IMR-90 (cell line): ENCODE measurements around the gene ULK1. TPM values are rescaled to one million over a fixed set of nuclear protein-coding genes. Genes with fewer than 3 reads are reported as not detected.
A peak's percentile ranks its signal among the peaks of the same experiment; 100 is the strongest.

Experiments used
- ATAC-seq: fragments of 200-7000 bp; cut with Tn5 transposase; 2 replicates; pipeline ENCODE4 v1.9.1; 2020; ENCODE audit warnings: low read depth, mild to moderate bottlenecking, moderate library complexity
- BruUV-seq: library from RNA; stranded (reverse); fragments of 400-500 nt; replicated peaks from 2 replicates; lab custom pipeline; 2021; lab: Mats Ljungman, UMichigan
- CTCF ChIA-PET: fragments of 300-600 bp; formaldehyde crosslinking; extraction: SDS; loops from one replicate; lab custom pipeline; 2021; ENCODE audit warnings: antibody characterized with exemption; lab: Yijun Ruan, JAX
- POLR2A ChIA-PET: fragments of 300-600 bp; sonication (Branson Sonifier 250); formaldehyde crosslinking; loops from one replicate; lab custom pipeline; 2022; ENCODE audit warnings: antibody characterized with exemption; ENCODE audit not compliant: unreplicated experiment; lab: Charles Lee
- DNase-seq: peaks from one replicate; pipeline ENCODE4 v3.0.0; 2013
- H2AFZ ChIP-seq: replicated peaks from 2 replicates; pipeline ENCODE3; 2013; ENCODE audit warnings: low read length, mild to moderate bottlenecking; ENCODE audit not compliant: poor library complexity
- H2AK5ac ChIP-seq: 2 replicates; pipeline ENCODE4 v1.6.1; 2013; ENCODE audit warnings: low read depth, low read length, inconsistent platforms
- H2AK9ac ChIP-seq: replicated peaks from 2 replicates; pipeline ENCODE3; 2013; ENCODE audit warnings: mild to moderate bottlenecking, low read depth, low read length, moderate library complexity; ENCODE audit not compliant: poor library complexity
- H2BK120ac ChIP-seq: 2 replicates; pipeline ENCODE4 v1.6.1; 2013; ENCODE audit warnings: low read depth, low read length, inconsistent platforms
- H2BK15ac ChIP-seq: 3 replicates; pipeline ENCODE4 v1.6.1; 2013; ENCODE audit warnings: low read depth, low read length, inconsistent platforms
- H2BK20ac ChIP-seq: 2 replicates; pipeline ENCODE4 v1.6.1; 2013; ENCODE audit warnings: low read depth, mild to moderate bottlenecking, inconsistent platforms, low read length, moderate library complexity
- H2BK5ac ChIP-seq: 2 replicates; pipeline ENCODE4 v1.6.1; 2013; ENCODE audit warnings: mild to moderate bottlenecking, low read depth, low read length, inconsistent platforms; ENCODE audit not compliant: poor library complexity, severe bottlenecking
- H3K14ac ChIP-seq: replicated peaks from 2 replicates; pipeline ENCODE4 v1.6.1; 2013; ENCODE audit warnings: low read depth, low read length, inconsistent platforms
- H3K18ac ChIP-seq: 2 replicates; pipeline ENCODE4 v1.6.1; 2013; ENCODE audit warnings: low read depth, low read length, control low read depth
- H3K23ac ChIP-seq: 2 replicates; pipeline ENCODE4 v1.6.1; 2013; ENCODE audit warnings: low read depth, low read length, inconsistent platforms
- H3K27ac ChIP-seq: 2 replicates; pipeline ENCODE4 v1.5.1; 2013; ENCODE audit warnings: mild to moderate bottlenecking, control low read depth, low read length; ENCODE audit not compliant: insufficient read depth
- H3K27me3 ChIP-seq: 2 replicates; pipeline ENCODE4 v1.6.1; 2013; ENCODE audit warnings: low read length; ENCODE audit not compliant: control insufficient read depth, insufficient read depth
- H3K36me3 ChIP-seq: 2 replicates; pipeline ENCODE4 v1.6.1; 2013; ENCODE audit warnings: low read length, mixed read lengths; ENCODE audit not compliant: control insufficient read depth, insufficient read depth
- H3K4ac ChIP-seq: 2 replicates; pipeline ENCODE4 v1.6.1; 2013; ENCODE audit warnings: low read depth, low read length, inconsistent platforms
- H3K4me1 ChIP-seq: 2 replicates; pipeline ENCODE4 v1.6.1; 2013; ENCODE audit warnings: low read length, mixed read lengths; ENCODE audit not compliant: control insufficient read depth, insufficient read depth
- H3K4me2 ChIP-seq: 2 replicates; pipeline ENCODE4 v1.6.1; 2013; ENCODE audit warnings: low read depth, mild to moderate bottlenecking, control low read depth, low read length, moderate library complexity
- H3K4me3 ChIP-seq: 2 replicates; pipeline ENCODE4 v1.5.1; 2013; ENCODE audit warnings: low read depth, mild to moderate bottlenecking, control low read depth, low read length, moderate library complexity; ENCODE audit not compliant: insufficient read depth
- H3K56ac ChIP-seq: 2 replicates; pipeline ENCODE4 v1.6.1; 2013; ENCODE audit warnings: low read length, inconsistent platforms; ENCODE audit not compliant: insufficient read depth; ENCODE audit errors: extremely low read depth
- H3K79me1 ChIP-seq, 2 experiments: 2 replicates each; pipeline ENCODE4 v1.6.1; 2013; ENCODE audit warnings: low read length in 2 of 2, inconsistent platforms in 1 of 2, low read depth in 1 of 2
- H3K9ac ChIP-seq: 2 replicates; pipeline ENCODE4 v1.6.1; 2013; ENCODE audit warnings: low read depth, low read length, control low read depth
- H3K9me1 ChIP-seq: 2 replicates; pipeline ENCODE4 v1.6.1; 2013; ENCODE audit warnings: low read length, inconsistent platforms; ENCODE audit not compliant: insufficient read depth
- H3K9me3 ChIP-seq: 2 replicates; pipeline ENCODE4 v1.6.1; 2013; ENCODE audit warnings: low read length; ENCODE audit not compliant: control insufficient read depth, insufficient read depth
- H4K20me1 ChIP-seq: 2 replicates; pipeline ENCODE4 v1.6.1; 2013; ENCODE audit warnings: low read length, inconsistent platforms; ENCODE audit not compliant: insufficient read depth
- H4K5ac ChIP-seq: 2 replicates; pipeline ENCODE4 v1.6.1; 2013; ENCODE audit warnings: mild to moderate bottlenecking, low read depth, low read length, control low read depth
- H4K8ac ChIP-seq, 2 experiments: 2 replicates each; pipeline ENCODE4 v1.6.1; 2013; ENCODE audit warnings: low read depth in 2 of 2, low read length in 2 of 2, control low read depth in 1 of 2, inconsistent platforms in 1 of 2
- H4K91ac ChIP-seq: 2 replicates; pipeline ENCODE4 v1.6.1; 2013; ENCODE audit warnings: low read depth, low read length, inconsistent platforms; ENCODE audit not compliant: insufficient read depth
- BHLHE40 ChIP-seq: fragments of 150-350 bp; IDR thresholded peaks from 2 replicates; pipeline ENCODE4 v1.6.1; 2016; ENCODE audit warnings: mild to moderate bottlenecking, low read depth, low read length
- CEBPB ChIP-seq: IDR thresholded peaks from 2 replicates; pipeline ENCODE4 v1.6.1; 2012; ENCODE audit warnings: low read depth, low read length, improper control_type of control experiment
- CHD1 ChIP-seq: IDR thresholded peaks from 2 replicates; pipeline ENCODE4 v1.6.1; 2012; ENCODE audit warnings: low read depth, low read length, improper control_type of control experiment
- CTCF ChIP-seq: conservative IDR thresholded peaks from 2 replicates; pipeline ENCODE4 v1.5.1; 2012; ENCODE audit warnings: mild to moderate bottlenecking, low read depth, low read length, improper control_type of control experiment
- FOS ChIP-seq: fragments of 150-350 bp; IDR thresholded peaks from 2 replicates; pipeline ENCODE4 v1.6.1; 2016; ENCODE audit warnings: low read depth, low read length
- MXI1 ChIP-seq: IDR thresholded peaks from 2 replicates; pipeline ENCODE4 v1.6.1; 2012; ENCODE audit warnings: low read depth, mild to moderate bottlenecking, low read length, moderate library complexity, borderline replicate concordance
- NFE2L2 ChIP-seq: fragments of 150-350 bp; IDR thresholded peaks from 2 replicates; pipeline ENCODE4 v1.6.1; 2016; ENCODE audit warnings: low read depth, mild to moderate bottlenecking, low read length
- POLR2A ChIP-seq: IDR thresholded peaks from 2 replicates; pipeline ENCODE4 v1.6.1; 2012; ENCODE audit warnings: mild to moderate bottlenecking, low read depth, low read length
- RAD21 ChIP-seq: IDR thresholded peaks from 2 replicates; pipeline ENCODE4 v1.6.1; 2012; ENCODE audit warnings: low read length, improper control_type of control experiment
- RCOR1 ChIP-seq: IDR thresholded peaks from 2 replicates; pipeline ENCODE4 v1.6.1; 2012; ENCODE audit warnings: mild to moderate bottlenecking, low read length, improper control_type of control experiment; ENCODE audit not compliant: insufficient replicate concordance
- RFX5 ChIP-seq: IDR thresholded peaks from 2 replicates; pipeline ENCODE4 v1.8.0; 2012; ENCODE audit warnings: low read depth, mild to moderate bottlenecking, low read length, moderate library complexity
- SMC3 ChIP-seq: fragments of 150-350 bp; IDR thresholded peaks from 2 replicates; pipeline ENCODE4 v1.6.1; 2016; ENCODE audit warnings: low read depth, mild to moderate bottlenecking, antibody characterized with exemption, low read length, moderate library complexity
- USF2 ChIP-seq: fragments of 150-350 bp; IDR thresholded peaks from 2 replicates; pipeline ENCODE4 v1.6.1; 2017; ENCODE audit warnings: mild to moderate bottlenecking, antibody characterized with exemption, low read length, low read depth
- WGBS, 2 experiments: methylation state at CpG; one replicate each; pipeline versions ENCODE4 v1.1.5 to v1.1.7; 2013; ENCODE audit warnings: missing lambda C conversion rate in 2 of 2; ENCODE audit not compliant: insufficient read length in 1 of 2; ENCODE audit errors: extremely low coverage in 2 of 2; 5-methylcytosine and 5-hydroxymethylcytosine counted together
- dilution Hi-C: fragments of 300-500 bp; cut with HindIII; formaldehyde crosslinking; loops from one replicate; pipeline ENCODE4 v1.14.3; 2018; ENCODE audit warnings: low sequenced_read_pairs; ENCODE audit not compliant: unreplicated experiment
- in situ Hi-C: fragments of 300-500 bp; cut with MboI; formaldehyde crosslinking; loops from 3 replicates; pipeline ENCODE4 v1.14.3; 2019; ENCODE audit warnings: low sequenced_read_pairs, inconsistent platforms, mixed read lengths
- intact Hi-C: fragments of 100-400 bp; cut with micrococcal nuclease; formaldehyde crosslinking; loops from 2 replicates; pipeline ENCODE4 v1.10.0; 2022
- polyA plus RNA-seq, 3 experiments: library from polyadenylated mRNA; depleted of rRNA; stranded (reverse); fragments of >200 nt; gene quantifications; 2 replicates each; pipeline ENCODE4 v1.2.3, GENCODE V29; 2012; ENCODE audit warnings: low replicate concordance in 1 of 3
- total RNA-seq: library from RNA; depleted of rRNA; stranded (reverse); fragments of >200 nt; gene quantifications from 2 replicates; pipeline ENCODE4 v1.2.3, GENCODE V29; 2012
- TF ChIP-seq, protein P1 (sequence below): fragments of 150-350 bp; IDR thresholded peaks from 2 replicates; pipeline ENCODE4 v1.6.1; 2016; ENCODE audit warnings: low read depth, mild to moderate bottlenecking, low read length, moderate library complexity, borderline replicate concordance

The ULK1 gene
- total and polyA plus RNA-seq, 2 of the 4 experiments (the other 2 are of a cell fraction) = 1.8 to 19.2 TPM

GRCh38 chr12:131867471-131867870 lies 27.0 kb upstream of the ULK1 start:
- H2BK20ac ChIP-seq = 0 out of 2 replicates have a peak overlapping the region, but pooled peaks have one; percentile 24
- no peaks in the 10 kb centered on the region for H3K27me3 ChIP-seq
- H2AK5ac ChIP-seq = no peak overlapping the region
- no peak overlapping the region for H3K27ac ChIP-seq
- intact Hi-C loops (no loop called here), in situ Hi-C loops (no loop called here), dilution Hi-C loops (no loop called here)
- H3K4me3 ChIP-seq = no peak overlapping the region
- no peak overlapping the region for H4K91ac ChIP-seq
- ChIA-PET CTCF (no interaction called here), POLR2A (no interaction called here)
- H3K14ac ChIP-seq = no peak overlapping the region
- no peak overlapping the region for H4K5ac ChIP-seq
- H2AK9ac ChIP-seq = no peak overlapping the region
- H3K18ac ChIP-seq = no peak overlapping the region
- no peak overlapping the region for H3K23ac ChIP-seq
- H3K4me1 ChIP-seq = peaks cover 5% of the 10 kb centered on the region
- BruUV-seq = no TSS peak
- H4K20me1 ChIP-seq = no peaks in the 10 kb centered on the region
- no peak overlapping the region for H2BK5ac ChIP-seq
- H3K36me3 ChIP-seq = no peaks in the 10 kb centered on the region
- no peak for DNase-seq
- H3K4me2 ChIP-seq = no peak overlapping the region
- H3K9me1 ChIP-seq = peaks cover 5% of the 10 kb centered on the region
- H3K4ac ChIP-seq = no peak overlapping the region
- H4K8ac ChIP-seq = no peak overlapping the region
- H3K9ac ChIP-seq = no peak overlapping the region
- no peak overlapping the region for H3K56ac ChIP-seq
- H2BK120ac ChIP-seq = no peak overlapping the region
- peak overlapping the region; percentile 49 for H2AFZ ChIP-seq
- H2BK15ac ChIP-seq = no peak overlapping the region
- ATAC-seq = no peak
- no peaks in the 10 kb centered on the region for H3K9me3 ChIP-seq
- H3K79me1 ChIP-seq = no peaks in the 10 kb centered on the region
- 72% methylated on average over 4 of the region's 10 CpGs; no CpG with 5 or more reads in 1 of the 2 experiments for WGBS, 2 experiments
- TF ChIP-seq MXI1 (no peak), FOS (no peak), RAD21 (no peak), SMC3 (no peak), RFX5 (no peak), NFE2L2 (no peak), CHD1 (no peak), CTCF (no peak), BHLHE40 (no peak), CEBPB (no peak), POLR2A (no peak), RCOR1 (no peak), USF2 (no peak)
- TF ChIP-seq, protein P1, sequence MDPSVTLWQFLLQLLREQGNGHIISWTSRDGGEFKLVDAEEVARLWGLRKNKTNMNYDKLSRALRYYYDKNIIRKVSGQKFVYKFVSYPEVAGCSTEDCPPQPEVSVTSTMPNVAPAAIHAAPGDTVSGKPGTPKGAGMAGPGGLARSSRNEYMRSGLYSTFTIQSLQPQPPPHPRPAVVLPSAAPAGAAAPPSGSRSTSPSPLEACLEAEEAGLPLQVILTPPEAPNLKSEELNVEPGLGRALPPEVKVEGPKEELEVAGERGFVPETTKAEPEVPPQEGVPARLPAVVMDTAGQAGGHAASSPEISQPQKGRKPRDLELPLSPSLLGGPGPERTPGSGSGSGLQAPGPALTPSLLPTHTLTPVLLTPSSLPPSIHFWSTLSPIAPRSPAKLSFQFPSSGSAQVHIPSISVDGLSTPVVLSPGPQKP = no peak
